GM19438 (cell line): ENCODE measurements around the gene B4GALT3.
A peak's percentile ranks its signal among the peaks of the same experiment; 100 is the strongest.
"Not testable (repeated sequence)": the region's sequence is repeated elsewhere in the genome, so short reads cannot be mapped to it uniquely, and the experiment has no call there.

Experiments
- ATAC-seq: cut with Tn5 transposase; IDR thresholded peaks from one replicate; pipeline ENCODE4 v1.9.1; 2021; ENCODE audit warnings: low read depth; ENCODE audit not compliant: unreplicated experiment

The B4GALT3 gene

DNA sequence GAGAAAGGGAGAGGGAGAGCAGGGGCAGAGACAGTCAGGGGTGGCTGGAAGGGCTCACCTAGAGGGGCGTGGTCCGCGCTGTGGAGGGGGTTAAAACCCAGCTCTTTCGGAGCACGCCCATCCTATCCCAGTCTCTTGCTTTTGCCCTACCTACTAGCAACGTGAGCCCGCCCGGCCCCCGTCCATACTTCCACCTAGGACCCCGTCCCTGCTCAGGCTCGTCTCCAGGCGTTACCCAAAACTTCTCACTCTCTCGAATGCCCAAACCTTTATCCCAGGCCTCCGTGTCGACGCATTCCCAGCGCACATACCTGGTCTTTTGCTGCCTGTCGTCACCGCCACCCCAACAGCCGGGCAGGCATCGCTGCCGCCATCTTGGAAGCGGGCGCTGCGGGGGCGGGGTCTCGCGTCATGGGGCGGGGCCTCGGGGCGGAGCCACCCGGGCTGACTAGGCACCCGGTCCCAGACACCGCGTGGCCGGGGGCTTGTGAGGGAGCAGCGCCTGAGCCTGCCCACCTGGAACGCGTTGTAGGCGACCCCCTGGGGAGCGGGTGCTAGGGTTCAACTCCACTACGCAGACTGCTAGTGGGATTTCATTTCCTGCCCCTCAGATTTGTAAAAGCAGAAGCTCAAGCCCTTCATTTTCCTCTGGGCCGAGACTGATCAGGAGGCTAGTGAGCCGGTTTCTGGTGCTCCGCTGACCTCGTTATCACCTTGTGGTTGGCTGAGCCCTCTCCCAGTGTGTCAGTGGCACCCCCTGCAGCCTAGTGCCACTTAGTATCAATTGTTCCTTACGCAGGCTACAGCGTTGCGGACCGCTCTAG, at the start of gene B4GALT3:
TSS of gene B4GALT3 (minus strand) at position 396 of the 824 bp plus-strand sequence. CDS start 1,447 bp downstream, outside the sequence.
- peak; percentile 81 for ATAC-seq

- ATAC-seq: no peak
Measured at GRCh38 chr1:161226759-161227158, 49.5 kb upstream of the B4GALT3 start.

DNA sequence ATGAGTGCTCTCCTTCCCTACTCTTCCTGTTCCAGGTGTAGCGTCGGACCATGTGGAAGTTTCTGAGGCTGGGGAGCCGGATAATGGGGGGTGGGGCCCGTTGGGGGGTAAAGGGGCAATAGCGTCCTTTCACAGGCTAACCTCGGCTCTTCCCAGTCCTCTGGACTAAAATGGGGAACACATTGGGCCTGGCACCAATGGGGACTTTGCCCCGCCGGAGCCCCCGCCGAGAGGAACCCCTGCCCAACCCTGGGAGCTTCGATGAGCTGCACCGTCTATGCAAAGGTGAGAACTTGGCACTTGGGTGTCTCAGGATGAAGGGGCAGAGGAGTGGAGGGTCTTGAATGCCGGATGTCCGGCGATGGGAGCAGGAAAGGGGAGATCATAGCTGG, 49.0 kb upstream of the B4GALT3 start:
- no peak for ATAC-seq

DNA sequence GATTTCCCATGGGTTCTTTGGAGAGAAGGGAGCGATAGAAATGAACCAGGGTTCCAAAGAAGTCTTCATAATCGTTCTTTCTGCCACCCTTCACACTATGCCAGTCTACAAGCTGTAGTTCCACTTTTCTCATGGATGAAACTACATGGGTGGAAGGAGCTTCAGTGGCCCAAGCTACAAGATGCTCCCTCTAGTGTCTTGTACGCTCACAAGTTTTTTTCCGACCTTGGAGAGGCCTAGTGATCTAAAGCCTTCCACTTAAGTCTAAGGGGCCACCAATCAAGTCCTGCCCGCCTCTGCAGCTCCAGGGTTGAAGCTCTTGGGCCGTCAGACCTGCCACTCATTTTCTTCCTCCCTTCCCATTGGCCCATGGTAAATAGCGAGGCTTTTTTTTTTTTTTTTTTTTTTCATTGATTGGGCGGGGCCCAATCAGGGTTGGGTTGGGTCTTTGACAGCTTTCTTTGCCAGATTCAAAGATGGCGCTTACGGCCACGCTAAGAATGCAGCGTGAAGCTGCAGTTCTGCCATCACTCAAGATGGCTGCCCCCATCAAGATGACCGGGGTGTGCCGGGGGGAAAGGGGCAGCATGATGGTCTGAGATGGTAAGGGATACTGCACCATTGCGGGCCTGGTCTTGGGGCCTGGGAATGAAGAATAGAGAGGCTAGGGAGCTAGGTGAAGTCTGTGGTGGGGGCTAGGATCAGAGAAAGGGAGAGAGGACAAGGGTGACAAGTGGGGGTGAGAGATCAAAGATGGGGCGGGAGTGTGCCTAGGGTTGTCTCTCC, 48.4 kb upstream of the B4GALT3 start, which contains the start of gene TOMM40L:
TSS of gene TOMM40L (plus strand) at position 527 of the 786 bp plus-strand sequence. CDS start 430 bp downstream, outside the sequence.
- ATAC-seq: peak; percentile 93

DNA sequence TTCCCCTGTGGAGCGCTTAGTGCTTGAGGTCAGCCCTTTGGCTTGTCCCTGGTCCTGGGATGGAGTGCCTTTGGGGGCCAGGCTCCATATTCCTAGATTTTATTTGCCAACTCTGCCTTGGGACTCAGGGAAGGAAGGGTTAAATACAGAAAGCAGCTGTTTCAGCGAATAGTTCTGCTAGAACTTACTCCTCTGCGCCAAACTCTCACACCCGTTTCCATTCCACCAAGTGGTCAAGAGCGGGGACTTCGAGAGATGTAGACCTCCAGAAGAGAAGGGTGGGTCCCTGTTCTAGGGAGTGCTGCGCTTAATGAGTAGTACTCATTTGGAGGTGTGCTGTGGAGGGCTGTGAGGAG, 47.8 kb upstream of the B4GALT3 start:
- no peak for ATAC-seq

DNA sequence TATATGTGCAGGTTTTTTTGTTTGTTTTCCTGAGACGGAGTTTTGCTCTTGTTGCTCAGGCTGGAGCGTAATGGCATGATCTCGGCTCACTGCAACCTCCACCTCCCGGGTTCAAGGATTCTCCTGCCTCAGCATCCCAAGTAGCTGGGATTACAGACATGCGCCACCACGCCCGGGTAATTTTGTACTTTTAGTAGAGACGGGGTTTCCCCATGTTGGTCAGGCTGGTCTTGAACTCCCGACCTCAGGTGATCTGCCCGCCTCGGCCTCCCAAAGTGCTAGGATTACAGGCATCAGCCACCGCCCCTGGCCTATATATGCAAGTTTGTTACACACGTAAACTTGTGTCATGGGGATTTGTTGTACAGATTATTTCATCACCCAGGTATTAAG, 47.4 kb upstream of the B4GALT3 start:
- not testable (repeated sequence) for ATAC-seq

- no peak for ATAC-seq
Measured at GRCh38 chr1:161223805-161224694, 46.7 kb upstream of the B4GALT3 start.

DNA sequence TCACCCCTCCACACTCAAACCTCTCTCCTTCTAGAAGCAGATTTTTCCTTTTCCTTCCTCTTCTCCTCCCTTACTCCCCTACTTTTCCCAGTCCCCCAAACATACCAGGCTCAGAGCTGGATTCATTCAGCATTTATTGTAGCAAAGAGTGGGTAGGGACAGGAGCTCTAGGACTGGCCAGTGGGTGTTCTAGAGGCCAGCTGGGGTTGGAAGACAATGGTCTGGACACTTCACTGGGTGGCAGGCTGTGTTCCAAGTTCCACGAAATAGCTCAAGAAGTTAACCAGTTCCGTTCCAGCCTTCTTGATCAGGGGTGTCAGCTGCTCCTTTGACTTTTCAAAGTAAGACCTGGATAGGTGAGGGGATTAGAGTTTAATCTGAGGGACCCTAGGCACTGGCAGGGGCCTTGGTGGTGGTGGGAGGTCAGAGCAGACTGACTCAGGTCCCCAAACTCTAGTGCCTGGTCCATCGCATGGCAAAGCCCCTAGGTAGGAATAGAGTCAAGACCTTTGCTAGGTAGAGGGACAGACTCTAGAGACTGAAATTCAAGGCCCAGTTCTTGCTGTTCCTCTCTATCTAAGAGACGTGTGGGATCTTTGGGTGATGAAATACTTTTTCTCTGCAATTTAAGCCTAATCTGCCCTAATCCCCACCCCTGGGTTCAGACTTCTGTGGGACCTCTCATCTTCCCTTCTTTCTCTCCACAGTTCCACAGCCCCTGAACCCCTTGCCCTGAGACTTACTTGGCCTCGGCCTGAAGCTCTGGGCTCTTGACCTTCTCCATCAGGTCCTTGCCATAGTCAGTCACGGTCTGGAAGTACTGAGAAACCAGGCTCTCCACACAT, 45.1 kb upstream of the B4GALT3 start:
- no peak for ATAC-seq

GRCh38 chr1:161220002-161220401, 42.7 kb upstream of the B4GALT3 start:
- ATAC-seq: no peak

DNA sequence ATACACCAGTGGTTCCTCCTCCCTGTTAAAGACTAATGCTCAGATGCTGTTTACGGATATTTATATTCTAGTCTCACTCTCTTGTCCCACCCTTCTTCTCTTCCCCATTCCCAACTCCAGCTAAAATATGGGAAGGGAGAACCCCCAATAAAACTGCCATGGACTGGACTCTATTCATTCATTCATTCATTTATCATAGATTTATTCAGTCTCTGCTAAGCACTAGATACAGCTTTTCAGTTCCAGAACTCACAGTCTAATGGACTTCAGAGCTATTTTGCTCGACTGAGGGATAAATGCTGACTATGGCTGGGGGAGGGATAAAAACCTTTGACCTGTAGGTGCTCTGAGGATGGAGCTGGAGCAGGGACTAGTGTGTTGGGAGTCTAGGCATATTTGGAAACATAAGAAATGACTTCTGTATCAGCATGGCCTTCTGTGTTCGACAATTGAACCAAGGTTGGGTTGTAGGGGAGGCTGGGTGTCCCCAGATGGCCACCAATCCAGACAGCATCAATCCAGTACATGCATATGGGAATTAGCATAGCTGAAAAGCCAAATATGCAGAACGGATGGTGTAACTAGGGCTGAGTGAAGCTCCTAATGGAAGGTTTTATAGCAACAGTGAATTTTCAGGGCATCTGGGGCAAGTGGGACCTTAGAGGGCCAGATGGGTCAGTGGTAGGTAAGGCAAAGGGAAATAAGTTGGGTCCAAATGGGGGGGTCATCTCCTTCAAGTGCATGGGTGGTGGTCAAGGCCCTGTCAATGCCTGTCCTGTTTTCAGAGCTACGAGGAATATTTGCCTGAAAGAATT, 42.0 kb upstream of the B4GALT3 start:
- no peak for ATAC-seq

- no peak for ATAC-seq
Measured at GRCh38 chr1:161218301-161219077, 41.2 kb upstream of the B4GALT3 start.

- no peak for ATAC-seq
Measured at GRCh38 chr1:161217831-161218230, 40.5 kb upstream of the B4GALT3 start.

DNA sequence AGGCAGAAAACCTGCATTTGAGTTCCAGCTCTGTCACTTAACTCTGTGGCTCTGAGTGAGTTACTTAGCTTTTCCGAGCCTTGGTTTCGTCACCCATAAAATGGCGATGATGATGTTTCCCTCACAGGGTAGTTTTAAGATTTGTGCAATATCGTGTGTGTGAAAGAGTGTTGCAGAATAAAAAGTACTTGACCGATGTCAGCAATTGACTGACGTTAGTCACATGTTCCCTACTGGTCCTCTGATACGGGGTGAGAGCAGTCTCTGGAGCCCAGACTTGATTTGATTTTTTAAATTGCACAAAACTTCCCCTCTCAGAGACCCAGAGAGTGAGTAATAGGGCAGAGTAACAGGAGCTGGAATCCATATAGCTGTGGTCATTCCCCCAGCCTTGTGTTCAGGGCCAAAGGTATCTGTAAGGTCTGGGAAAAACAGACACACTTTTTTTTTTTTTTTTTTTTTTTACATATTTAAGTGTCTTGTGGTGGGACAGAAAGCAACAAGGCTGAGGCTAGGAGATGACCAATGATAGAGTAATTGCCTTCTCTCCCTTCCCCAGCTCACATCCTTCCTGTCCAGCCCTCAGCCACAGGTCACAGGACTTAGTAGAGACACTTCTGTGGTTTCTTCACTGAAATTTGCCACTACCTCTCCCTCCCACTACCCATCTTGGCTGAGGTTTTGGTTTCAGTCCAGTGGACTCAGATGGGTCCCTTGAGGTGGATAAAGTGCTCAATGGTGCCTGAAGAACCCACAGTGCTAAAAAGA, 39.8 kb upstream of the B4GALT3 start:
- ATAC-seq: peak; percentile 92

DNA sequence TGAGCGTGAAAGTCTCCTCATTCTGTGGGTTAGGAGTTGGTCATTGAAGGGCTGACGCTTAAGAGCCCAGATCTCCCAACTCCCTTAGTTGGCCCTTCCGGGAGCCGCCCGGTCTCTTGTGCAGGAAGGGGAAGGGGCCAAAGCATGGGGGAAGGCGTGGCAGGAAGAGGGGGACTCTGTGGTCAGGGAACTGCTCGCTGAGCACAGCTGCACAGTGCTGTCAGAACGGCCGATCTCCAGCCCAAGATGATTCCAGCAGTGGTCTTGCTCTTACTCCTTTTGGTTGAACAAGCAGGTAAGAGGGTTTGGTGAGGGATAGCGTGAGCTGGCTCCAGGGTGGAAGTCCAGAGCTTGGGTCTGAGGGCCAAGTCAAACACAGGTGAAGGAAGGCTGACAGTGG, 37.8 kb upstream of the B4GALT3 start, which contains the start of gene FCER1G:
TSS of gene FCER1G (plus strand) at position 220 of the 400 bp plus-strand sequence. CDS start at position 247, 27 bp downstream.
- no peak for ATAC-seq

DNA sequence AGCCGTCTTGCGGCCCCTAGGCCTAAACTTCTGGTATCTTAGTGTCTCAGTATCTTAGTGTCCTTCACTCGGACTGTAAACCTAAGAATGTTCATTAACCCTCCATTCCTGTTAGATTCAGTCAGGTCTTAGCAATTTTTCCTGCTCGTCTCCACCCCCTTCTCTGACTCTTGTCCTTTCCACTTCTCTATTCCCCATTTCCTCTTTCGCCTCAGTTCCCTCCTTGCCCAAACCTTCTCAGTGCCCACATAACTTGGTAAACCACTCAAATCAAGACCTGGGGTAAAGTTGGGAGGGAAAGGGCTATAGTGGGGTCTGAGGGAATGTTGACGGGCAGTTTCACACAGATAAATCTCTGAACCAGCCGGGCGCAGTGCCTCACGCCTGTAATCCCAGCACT, 37.1 kb upstream of the B4GALT3 start:
- ATAC-seq: no peak

GRCh38 chr1:161209790-161210409, 32.6 kb upstream of the B4GALT3 start:
- peak; percentile 81 for ATAC-seq

DNA sequence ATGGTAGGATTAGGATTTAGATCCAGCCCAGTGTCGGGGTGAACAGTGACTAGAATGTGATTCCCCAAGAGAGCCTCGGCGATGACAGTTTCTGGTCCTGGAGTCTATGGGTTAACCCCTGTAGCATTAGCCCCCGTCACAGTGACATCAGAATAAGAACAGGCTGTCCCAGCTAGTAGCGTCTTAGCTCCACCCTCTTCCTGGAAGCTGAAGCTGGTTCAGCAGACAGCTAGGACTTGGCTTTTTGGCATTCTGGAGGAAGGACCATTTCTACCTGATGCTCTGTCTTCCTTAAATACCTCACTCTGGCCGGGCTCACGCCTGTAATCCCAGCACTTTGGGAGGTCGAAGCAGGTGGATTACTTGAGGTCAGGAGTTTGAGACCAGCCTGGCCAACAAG, 29.9 kb upstream of the B4GALT3 start:
- ATAC-seq: no peak
